IMR-90 (cell line): ENCODE results near the gene CCND3. TPM values are rescaled to one million over a fixed set of nuclear protein-coding genes. Genes with fewer than 3 reads are reported as not detected.

Experiments
- ATAC-seq: fragments of 200-7000 bp; cut with Tn5 transposase; 2 replicates; pipeline ENCODE4 v1.9.1; 2020; ENCODE audit warnings: low read depth, mild to moderate bottlenecking, moderate library complexity
- BruUV-seq: library from RNA; stranded (reverse); fragments of 400-500 nt; replicated peaks from 2 replicates; lab custom pipeline; 2021; lab: Mats Ljungman, UMichigan
- CTCF ChIA-PET: fragments of 300-600 bp; formaldehyde crosslinking; extraction: SDS; loops from one replicate; lab custom pipeline; 2021; ENCODE audit warnings: antibody characterized with exemption; lab: Yijun Ruan, JAX
- POLR2A ChIA-PET: fragments of 300-600 bp; sonication (Branson Sonifier 250); formaldehyde crosslinking; loops from one replicate; lab custom pipeline; 2022; ENCODE audit warnings: antibody characterized with exemption; ENCODE audit not compliant: unreplicated experiment; lab: Charles Lee
- DNase-seq: peaks from one replicate; pipeline ENCODE4 v3.0.0; 2013
- H2AFZ ChIP-seq: replicated peaks from 2 replicates; pipeline ENCODE3; 2013; ENCODE audit warnings: low read length, mild to moderate bottlenecking; ENCODE audit not compliant: poor library complexity
- H2AK5ac ChIP-seq: 2 replicates; pipeline ENCODE4 v1.6.1; 2013; ENCODE audit warnings: low read depth, low read length, inconsistent platforms
- H2AK9ac ChIP-seq: replicated peaks from 2 replicates; pipeline ENCODE3; 2013; ENCODE audit warnings: mild to moderate bottlenecking, low read depth, low read length, moderate library complexity; ENCODE audit not compliant: poor library complexity
- H2BK120ac ChIP-seq: 2 replicates; pipeline ENCODE4 v1.6.1; 2013; ENCODE audit warnings: low read depth, low read length, inconsistent platforms
- H2BK15ac ChIP-seq: 3 replicates; pipeline ENCODE4 v1.6.1; 2013; ENCODE audit warnings: low read depth, low read length, inconsistent platforms
- H2BK20ac ChIP-seq: 2 replicates; pipeline ENCODE4 v1.6.1; 2013; ENCODE audit warnings: low read depth, mild to moderate bottlenecking, inconsistent platforms, low read length, moderate library complexity
- H2BK5ac ChIP-seq: 2 replicates; pipeline ENCODE4 v1.6.1; 2013; ENCODE audit warnings: mild to moderate bottlenecking, low read depth, low read length, inconsistent platforms; ENCODE audit not compliant: poor library complexity, severe bottlenecking
- H3K14ac ChIP-seq: replicated peaks from 2 replicates; pipeline ENCODE4 v1.6.1; 2013; ENCODE audit warnings: low read depth, low read length, inconsistent platforms
- H3K18ac ChIP-seq: 2 replicates; pipeline ENCODE4 v1.6.1; 2013; ENCODE audit warnings: low read depth, low read length, control low read depth
- H3K23ac ChIP-seq: 2 replicates; pipeline ENCODE4 v1.6.1; 2013; ENCODE audit warnings: low read depth, low read length, inconsistent platforms
- H3K27ac ChIP-seq: 2 replicates; pipeline ENCODE4 v1.5.1; 2013; ENCODE audit warnings: mild to moderate bottlenecking, control low read depth, low read length; ENCODE audit not compliant: insufficient read depth
- H3K27me3 ChIP-seq: 2 replicates; pipeline ENCODE4 v1.6.1; 2013; ENCODE audit warnings: low read length; ENCODE audit not compliant: control insufficient read depth, insufficient read depth
- H3K36me3 ChIP-seq: 2 replicates; pipeline ENCODE4 v1.6.1; 2013; ENCODE audit warnings: low read length, mixed read lengths; ENCODE audit not compliant: control insufficient read depth, insufficient read depth
- H3K4ac ChIP-seq: 2 replicates; pipeline ENCODE4 v1.6.1; 2013; ENCODE audit warnings: low read depth, low read length, inconsistent platforms
- H3K4me1 ChIP-seq: 2 replicates; pipeline ENCODE4 v1.6.1; 2013; ENCODE audit warnings: low read length, mixed read lengths; ENCODE audit not compliant: control insufficient read depth, insufficient read depth
- H3K4me2 ChIP-seq: 2 replicates; pipeline ENCODE4 v1.6.1; 2013; ENCODE audit warnings: low read depth, mild to moderate bottlenecking, control low read depth, low read length, moderate library complexity
- H3K4me3 ChIP-seq: 2 replicates; pipeline ENCODE4 v1.5.1; 2013; ENCODE audit warnings: low read depth, mild to moderate bottlenecking, control low read depth, low read length, moderate library complexity; ENCODE audit not compliant: insufficient read depth
- H3K56ac ChIP-seq: 2 replicates; pipeline ENCODE4 v1.6.1; 2013; ENCODE audit warnings: low read length, inconsistent platforms; ENCODE audit not compliant: insufficient read depth; ENCODE audit errors: extremely low read depth
- H3K79me1 ChIP-seq, 2 experiments: 2 replicates each; pipeline ENCODE4 v1.6.1; 2013; ENCODE audit warnings: low read length in 2 of 2, inconsistent platforms in 1 of 2, low read depth in 1 of 2
- H3K9ac ChIP-seq: 2 replicates; pipeline ENCODE4 v1.6.1; 2013; ENCODE audit warnings: low read depth, low read length, control low read depth
- H3K9me1 ChIP-seq: 2 replicates; pipeline ENCODE4 v1.6.1; 2013; ENCODE audit warnings: low read length, inconsistent platforms; ENCODE audit not compliant: insufficient read depth
- H3K9me3 ChIP-seq: 2 replicates; pipeline ENCODE4 v1.6.1; 2013; ENCODE audit warnings: low read length; ENCODE audit not compliant: control insufficient read depth, insufficient read depth
- H4K20me1 ChIP-seq: 2 replicates; pipeline ENCODE4 v1.6.1; 2013; ENCODE audit warnings: low read length, inconsistent platforms; ENCODE audit not compliant: insufficient read depth
- H4K5ac ChIP-seq: 2 replicates; pipeline ENCODE4 v1.6.1; 2013; ENCODE audit warnings: mild to moderate bottlenecking, low read depth, low read length, control low read depth
- H4K8ac ChIP-seq, 2 experiments: 2 replicates each; pipeline ENCODE4 v1.6.1; 2013; ENCODE audit warnings: low read depth in 2 of 2, low read length in 2 of 2, control low read depth in 1 of 2, inconsistent platforms in 1 of 2
- H4K91ac ChIP-seq: 2 replicates; pipeline ENCODE4 v1.6.1; 2013; ENCODE audit warnings: low read depth, low read length, inconsistent platforms; ENCODE audit not compliant: insufficient read depth
- CHD1 ChIP-seq: IDR thresholded peaks from 2 replicates; pipeline ENCODE4 v1.6.1; 2012; ENCODE audit warnings: low read depth, low read length, improper control_type of control experiment
- FOS ChIP-seq: fragments of 150-350 bp; IDR thresholded peaks from 2 replicates; pipeline ENCODE4 v1.6.1; 2016; ENCODE audit warnings: low read depth, low read length
- MAFK ChIP-seq: IDR thresholded peaks from 2 replicates; pipeline ENCODE4 v1.6.1; 2012; ENCODE audit warnings: low read depth, low read length, improper control_type of control experiment
- MAZ ChIP-seq: IDR thresholded peaks from 2 replicates; pipeline ENCODE4 v1.6.1; 2012; ENCODE audit warnings: low read depth, mild to moderate bottlenecking, low read length, improper control_type of control experiment, moderate library complexity, borderline replicate concordance
- MXI1 ChIP-seq: IDR thresholded peaks from 2 replicates; pipeline ENCODE4 v1.6.1; 2012; ENCODE audit warnings: low read depth, mild to moderate bottlenecking, low read length, moderate library complexity, borderline replicate concordance
- POLR2A ChIP-seq: IDR thresholded peaks from 2 replicates; pipeline ENCODE4 v1.6.1; 2012; ENCODE audit warnings: mild to moderate bottlenecking, low read depth, low read length
- RCOR1 ChIP-seq: IDR thresholded peaks from 2 replicates; pipeline ENCODE4 v1.6.1; 2012; ENCODE audit warnings: mild to moderate bottlenecking, low read length, improper control_type of control experiment; ENCODE audit not compliant: insufficient replicate concordance
- WGBS, 2 experiments: methylation state at CpG; one replicate each; pipeline versions ENCODE4 v1.1.5 to v1.1.7; 2013; ENCODE audit warnings: missing lambda C conversion rate in 2 of 2; ENCODE audit not compliant: insufficient read length in 1 of 2; ENCODE audit errors: extremely low coverage in 2 of 2; 5-methylcytosine and 5-hydroxymethylcytosine counted together
- dilution Hi-C: fragments of 300-500 bp; cut with HindIII; formaldehyde crosslinking; loops from one replicate; pipeline ENCODE4 v1.14.3; 2018; ENCODE audit warnings: low sequenced_read_pairs; ENCODE audit not compliant: unreplicated experiment
- in situ Hi-C: fragments of 300-500 bp; cut with MboI; formaldehyde crosslinking; loops from 3 replicates; pipeline ENCODE4 v1.14.3; 2019; ENCODE audit warnings: low sequenced_read_pairs, inconsistent platforms, mixed read lengths
- intact Hi-C: fragments of 100-400 bp; cut with micrococcal nuclease; formaldehyde crosslinking; loops from 2 replicates; pipeline ENCODE4 v1.10.0; 2022
- polyA plus RNA-seq, 3 experiments: library from polyadenylated mRNA; depleted of rRNA; stranded (reverse); fragments of >200 nt; gene quantifications; 2 replicates each; pipeline ENCODE4 v1.2.3, GENCODE V29; 2012; ENCODE audit warnings: low replicate concordance in 1 of 3
- total RNA-seq: library from RNA; depleted of rRNA; stranded (reverse); fragments of >200 nt; gene quantifications from 2 replicates; pipeline ENCODE4 v1.2.3, GENCODE V29; 2012
- TF ChIP-seq, protein P1 (sequence below): fragments of 150-350 bp; IDR thresholded peaks from 2 replicates; pipeline ENCODE4 v1.6.1; 2016; ENCODE audit warnings: low read depth, mild to moderate bottlenecking, low read length, moderate library complexity, borderline replicate concordance
- TF ChIP-seq, protein P2 (sequence below): fragments of 150-350 bp; IDR thresholded peaks from 2 replicates; pipeline ENCODE4 v1.6.1; 2017; ENCODE audit warnings: mild to moderate bottlenecking, antibody characterized with exemption, low read length, low read depth

Gene CCND3
- total and polyA plus RNA-seq, 2 of the 4 experiments (the other 2 are of a cell fraction) = 19.2 to 61.9 TPM

DNA sequence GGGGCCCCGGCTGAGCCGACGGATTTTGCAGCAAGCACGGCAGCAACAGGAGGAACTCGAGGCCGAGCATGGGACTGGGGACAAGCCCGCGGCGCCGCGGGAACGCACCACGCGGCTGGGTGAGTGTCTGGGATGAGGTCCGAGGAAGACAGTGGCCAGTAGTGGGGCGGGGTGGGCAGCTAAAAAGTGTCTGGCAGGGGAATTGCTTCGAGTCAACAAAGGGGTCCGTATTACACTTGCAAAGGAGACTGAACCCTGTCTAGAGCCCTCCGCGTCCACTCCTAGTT is 20.0 kb downstream of the CCND3 start:
- peaks cover 16 to 64% of the 10 kb centered on the region in 2 experiments for H3K79me1 ChIP-seq
- H3K4me3 ChIP-seq = peak overlapping the region; percentile 93
- H3K36me3 ChIP-seq = 0 out of 2 replicates have a peak, but pooled peaks cover 5% of the 10 kb centered on the region
- H2BK5ac ChIP-seq = peak overlapping the region; percentile 64
- H3K4me1 ChIP-seq = peaks cover 10% of the 10 kb centered on the region
- intact Hi-C loops = loop anchor here (2.0 to 5.0 kb wide), 3 partner anchors 75 to 135 kb away; partner anchors contain the start of gene TOMM6
- no peak overlapping the region for H3K18ac ChIP-seq
- ATAC-seq (peak; percentile 9), DNase-seq (no peak)
- peak overlapping the region; percentile 78 for H3K4ac ChIP-seq
- no peak overlapping the region for H2BK20ac ChIP-seq
- peak overlapping the region; percentile 76 for H3K27ac ChIP-seq
- peak overlapping the region; percentile 28 for H2BK120ac ChIP-seq
- ChIA-PET POLR2A (no interaction called here), CTCF (interaction anchor here (0.9 to 1.5 kb wide), 6 partner anchors 17 to 134 kb away, joined by 3 to 6 read pairs (median 4); partner anchors contain the start of gene TOMM6)
- peak overlapping the region; percentile 68 for H3K56ac ChIP-seq
- no peaks in the 10 kb centered on the region for H3K9me3 ChIP-seq
- no TSS peak for BruUV-seq
- 0 out of 3 replicates have a peak overlapping the region, but pooled peaks have one; percentile 4 for H2BK15ac ChIP-seq
- peaks cover 11% of the 10 kb centered on the region for H4K20me1 ChIP-seq
- dilution Hi-C loops = loop anchor here (10.0 kb wide), 1 partner anchor 123 kb away; no protein-coding TSS in a partner anchor
- H4K5ac ChIP-seq = peak overlapping the region; percentile 46; the same call in 1 of the 2 replicates
- peak overlapping the region; percentile 74 to 98; a peak in 3 of 4 replicates for H4K8ac ChIP-seq
- 0% methylated on average over 18 of the region's 20 CpGs; no CpG with 5 or more reads in 1 of the 2 experiments for WGBS, 2 experiments
- H3K4me2 ChIP-seq = peak overlapping the region; percentile 80
- in situ Hi-C loops = no loop called here
- H3K9ac ChIP-seq = peak overlapping the region; percentile 74
- peaks cover 15% of the 10 kb centered on the region for H3K9me1 ChIP-seq
- peak overlapping the region; percentile 99 for H2AFZ ChIP-seq
- H3K23ac ChIP-seq = peak overlapping the region; percentile 82
- no peaks in the 10 kb centered on the region for H3K27me3 ChIP-seq
- H4K91ac ChIP-seq = peak overlapping the region; percentile 55
- peak overlapping the region; percentile 67 for H2AK5ac ChIP-seq
- peak overlapping the region; percentile 51; the same call in 1 of the 2 replicates for H3K14ac ChIP-seq
- TF ChIP-seq MAFK (no peak), MAZ (no peak), CHD1 (no peak), MXI1 (no peak; the same call in 1 of the 2 replicates), RCOR1 (no peak), FOS (no peak), POLR2A (no peak)
- TF ChIP-seq, protein P1, sequence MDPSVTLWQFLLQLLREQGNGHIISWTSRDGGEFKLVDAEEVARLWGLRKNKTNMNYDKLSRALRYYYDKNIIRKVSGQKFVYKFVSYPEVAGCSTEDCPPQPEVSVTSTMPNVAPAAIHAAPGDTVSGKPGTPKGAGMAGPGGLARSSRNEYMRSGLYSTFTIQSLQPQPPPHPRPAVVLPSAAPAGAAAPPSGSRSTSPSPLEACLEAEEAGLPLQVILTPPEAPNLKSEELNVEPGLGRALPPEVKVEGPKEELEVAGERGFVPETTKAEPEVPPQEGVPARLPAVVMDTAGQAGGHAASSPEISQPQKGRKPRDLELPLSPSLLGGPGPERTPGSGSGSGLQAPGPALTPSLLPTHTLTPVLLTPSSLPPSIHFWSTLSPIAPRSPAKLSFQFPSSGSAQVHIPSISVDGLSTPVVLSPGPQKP = no peak
- TF ChIP-seq, protein P2, sequence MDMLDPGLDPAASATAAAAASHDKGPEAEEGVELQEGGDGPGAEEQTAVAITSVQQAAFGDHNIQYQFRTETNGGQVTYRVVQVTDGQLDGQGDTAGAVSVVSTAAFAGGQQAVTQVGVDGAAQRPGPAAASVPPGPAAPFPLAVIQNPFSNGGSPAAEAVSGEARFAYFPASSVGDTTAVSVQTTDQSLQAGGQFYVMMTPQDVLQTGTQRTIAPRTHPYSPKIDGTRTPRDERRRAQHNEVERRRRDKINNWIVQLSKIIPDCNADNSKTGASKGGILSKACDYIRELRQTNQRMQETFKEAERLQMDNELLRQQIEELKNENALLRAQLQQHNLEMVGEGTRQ = no peak
- H2AK9ac ChIP-seq = peak overlapping the region; percentile 100
